T-helper 2 cell treated with Interferon-gamma antibody and Interleukin-4, amounts not matched to agents 5 μg/mL and 100 μg/mL, for 36 hours (primary cell): Measurements from ENCODE around the gene PDE6B.
A peak's percentile ranks its signal among the peaks of the same experiment; 100 is the strongest.
"Not testable (repeated sequence)": the region's sequence is repeated elsewhere in the genome, so short reads cannot be mapped to it uniquely, and the experiment has no call there.

Experiments used
- DNase-seq: peaks from one replicate; pipeline ENCODE4 v3.0.0; 2021; ENCODE audit warnings: low spot score
- H3K27ac Mint-ChIP-seq: one replicate; pipeline ENCODE4 v1.8.0; 2021; ENCODE audit warnings: mild to moderate bottlenecking, mixed read lengths
- H3K27me3 Mint-ChIP-seq: one replicate; pipeline ENCODE4 v1.8.0; 2021; ENCODE audit warnings: low read depth, mixed read lengths
- H3K36me3 Mint-ChIP-seq: one replicate; pipeline ENCODE4 v1.8.0; 2021; ENCODE audit warnings: low read depth, mixed read lengths
- H3K4me1 Mint-ChIP-seq: one replicate; pipeline ENCODE4 v1.8.0; 2021; ENCODE audit warnings: low read depth, mixed read lengths
- H3K4me3 Mint-ChIP-seq: one replicate; pipeline ENCODE4 v1.8.0; 2022; ENCODE audit warnings: mild to moderate bottlenecking, moderate library complexity, mixed read lengths
- H3K9me3 Mint-ChIP-seq: one replicate; pipeline ENCODE4 v1.8.0; 2021; ENCODE audit warnings: mixed read lengths

PDE6B gene

DNA sequence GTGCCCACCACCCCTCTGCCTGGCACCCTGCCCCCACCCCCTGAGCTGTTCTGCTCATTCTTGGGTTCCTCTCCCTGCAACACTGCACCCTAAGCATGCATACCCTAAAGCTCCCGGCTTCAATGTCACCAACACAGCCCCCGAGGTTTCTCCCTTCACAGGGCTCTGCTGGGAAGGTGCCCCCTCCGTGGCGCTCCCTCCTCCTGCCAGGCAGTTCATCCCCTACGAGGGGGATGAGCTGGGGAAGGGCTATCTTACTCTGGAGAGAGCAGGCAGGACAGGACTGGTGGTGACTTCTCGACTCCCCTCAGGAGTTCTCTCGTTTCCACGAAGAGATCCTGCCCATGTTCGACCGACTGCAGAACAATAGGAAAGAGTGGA, 42.2 kb downstream of the PDE6B start:
- Mint-ChIP-seq H3K27ac (no peak overlapping the region), H3K27me3 (no peaks in the 10 kb centered on the region), H3K36me3 (peaks cover 18% of the 10 kb centered on the region), H3K4me1 (peaks cover 1% of the 10 kb centered on the region), H3K9me3 (no peaks in the 10 kb centered on the region), H3K4me3 (no peak overlapping the region)
- no peak for DNase-seq

DNA sequence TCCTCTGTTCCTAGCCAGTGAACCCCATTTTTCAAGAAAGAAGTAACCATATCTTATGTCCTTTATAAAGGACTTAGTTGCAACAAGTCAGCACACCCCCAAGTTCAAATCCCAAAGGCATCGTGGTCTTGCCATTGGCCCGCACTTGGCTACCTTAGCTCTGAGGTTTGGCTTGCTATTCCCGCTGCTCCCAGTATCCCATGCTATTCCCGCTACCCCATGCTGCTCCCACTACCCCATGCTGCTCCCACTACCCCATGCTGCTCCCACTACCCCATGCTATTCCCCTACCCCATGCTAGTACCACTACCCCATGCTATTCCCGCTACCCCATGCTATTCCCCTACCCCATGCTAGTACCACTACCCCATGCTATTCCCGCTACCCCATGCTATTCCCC, 42.8 kb downstream of the PDE6B start:
- not testable (repeated sequence) for H3K9me3 Mint-ChIP-seq, DNase-seq, H3K4me3 Mint-ChIP-seq, H3K27me3 Mint-ChIP-seq, H3K4me1 Mint-ChIP-seq, H3K27ac Mint-ChIP-seq
- H3K36me3 Mint-ChIP-seq = peaks cover 20% of the 10 kb centered on the region

DNA sequence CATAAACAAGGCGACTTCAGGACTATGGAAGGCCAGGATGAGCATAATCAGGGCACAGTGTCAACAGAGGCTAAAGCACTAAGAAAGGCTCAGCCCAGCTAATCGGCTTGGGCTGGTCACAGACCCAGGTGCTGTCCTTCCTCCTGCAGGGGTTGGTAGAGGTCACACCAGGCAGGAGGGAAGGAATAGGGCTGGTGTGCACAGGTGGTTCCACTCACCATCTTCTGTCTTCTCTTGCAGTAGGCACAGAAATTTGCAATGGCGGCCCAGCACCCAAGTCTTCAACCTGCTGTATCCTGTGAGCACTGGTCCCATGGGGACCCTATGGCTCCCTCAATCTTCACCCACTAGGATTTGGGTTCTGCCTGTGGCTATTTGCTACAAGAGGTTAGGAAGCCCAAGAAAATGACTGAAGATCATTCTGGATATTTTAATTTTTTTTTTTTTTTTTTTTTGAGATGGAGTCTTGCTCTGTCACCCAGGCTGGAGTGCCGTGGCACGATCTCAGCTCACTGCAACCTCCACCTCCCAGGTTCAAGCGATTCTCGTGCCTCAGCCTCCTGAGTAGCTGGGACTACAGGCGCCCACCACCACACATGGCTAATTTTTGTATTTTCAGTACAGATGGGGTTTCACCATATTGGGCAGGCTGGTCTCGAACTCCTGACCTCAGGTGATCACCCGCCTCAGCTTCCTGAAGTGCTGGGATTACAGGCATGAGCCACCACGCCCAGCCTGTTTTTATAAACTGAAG, 44.6 kb downstream of the PDE6B start:
- not testable (repeated sequence) for H3K4me3 Mint-ChIP-seq, H3K27ac Mint-ChIP-seq, H3K27me3 Mint-ChIP-seq, H3K4me1 Mint-ChIP-seq, DNase-seq, H3K9me3 Mint-ChIP-seq
- H3K36me3 Mint-ChIP-seq = peaks cover 23% of the 10 kb centered on the region

DNA sequence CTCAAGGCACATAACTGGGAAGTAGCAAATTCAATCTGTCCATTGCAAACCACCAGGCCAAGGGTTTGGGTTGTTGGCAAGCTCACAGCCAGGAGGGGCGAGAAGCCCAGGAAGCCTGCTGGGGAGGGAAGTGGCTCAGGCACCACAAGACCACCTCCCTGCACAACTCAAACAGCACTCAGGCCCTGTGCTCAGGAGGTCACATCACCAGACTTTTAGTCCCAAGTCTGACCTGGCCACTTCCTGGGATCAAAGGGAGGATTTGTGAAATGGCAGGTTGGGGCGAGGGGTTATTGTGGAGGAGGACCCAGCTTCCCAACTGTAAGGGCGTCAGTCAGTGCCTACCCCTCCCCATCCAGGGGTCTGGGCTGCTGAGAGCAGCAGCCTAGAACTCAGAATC, 46.4 kb downstream of the PDE6B start:
- no peak for DNase-seq
- Mint-ChIP-seq H3K36me3 (peaks cover 23% of the 10 kb centered on the region), H3K9me3 (no peaks in the 10 kb centered on the region), H3K4me1 (peaks cover 10% of the 10 kb centered on the region), H3K27me3 (no peaks in the 10 kb centered on the region), H3K27ac (no peak overlapping the region), H3K4me3 (no peak overlapping the region)

DNA sequence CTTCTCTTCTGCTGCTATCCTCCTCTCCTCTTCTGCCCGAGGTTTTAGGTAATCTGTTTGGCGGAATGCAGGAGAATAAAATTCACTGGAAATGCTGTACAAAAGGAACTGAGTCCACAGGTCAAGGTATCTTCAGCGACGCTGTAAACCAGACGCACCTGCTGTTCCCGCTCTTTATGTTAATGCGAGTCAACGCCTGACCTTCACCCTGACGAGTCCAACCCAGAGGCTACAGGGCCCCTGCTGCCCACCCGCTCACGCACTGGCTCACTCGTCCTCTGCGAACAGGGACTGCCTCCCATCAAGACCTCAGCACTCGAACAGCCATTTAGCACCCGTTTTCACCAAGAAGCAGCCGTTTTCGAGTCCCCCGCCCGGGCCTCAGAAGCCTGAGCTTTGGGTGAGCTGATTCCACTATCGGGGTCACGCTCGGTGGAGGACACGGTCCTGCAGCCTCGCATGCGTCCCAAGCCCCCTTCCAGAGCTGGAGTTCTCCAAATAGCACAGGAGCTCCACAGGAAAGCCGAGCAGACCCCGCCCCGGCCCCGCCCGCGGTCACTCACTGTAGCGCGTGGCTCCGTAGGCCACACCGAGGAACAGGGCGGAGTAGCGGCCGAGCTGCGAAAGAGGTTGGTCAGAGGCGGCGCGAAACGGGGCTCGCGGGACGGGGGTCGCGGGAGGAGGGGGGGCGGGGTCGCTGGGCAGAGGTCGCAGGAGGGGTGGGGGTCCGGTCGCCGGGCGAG, 48.1 kb downstream of the PDE6B start:
- H3K27ac Mint-ChIP-seq = peak overlapping the region; percentile 80
- peaks cover 23% of the 10 kb centered on the region for H3K36me3 Mint-ChIP-seq
- H3K4me3 Mint-ChIP-seq = peak overlapping the region; percentile 89
- H3K27me3 Mint-ChIP-seq = no peaks in the 10 kb centered on the region
- peaks cover 10% of the 10 kb centered on the region for H3K4me1 Mint-ChIP-seq
- no peak for DNase-seq
- H3K9me3 Mint-ChIP-seq = no peaks in the 10 kb centered on the region

DNA sequence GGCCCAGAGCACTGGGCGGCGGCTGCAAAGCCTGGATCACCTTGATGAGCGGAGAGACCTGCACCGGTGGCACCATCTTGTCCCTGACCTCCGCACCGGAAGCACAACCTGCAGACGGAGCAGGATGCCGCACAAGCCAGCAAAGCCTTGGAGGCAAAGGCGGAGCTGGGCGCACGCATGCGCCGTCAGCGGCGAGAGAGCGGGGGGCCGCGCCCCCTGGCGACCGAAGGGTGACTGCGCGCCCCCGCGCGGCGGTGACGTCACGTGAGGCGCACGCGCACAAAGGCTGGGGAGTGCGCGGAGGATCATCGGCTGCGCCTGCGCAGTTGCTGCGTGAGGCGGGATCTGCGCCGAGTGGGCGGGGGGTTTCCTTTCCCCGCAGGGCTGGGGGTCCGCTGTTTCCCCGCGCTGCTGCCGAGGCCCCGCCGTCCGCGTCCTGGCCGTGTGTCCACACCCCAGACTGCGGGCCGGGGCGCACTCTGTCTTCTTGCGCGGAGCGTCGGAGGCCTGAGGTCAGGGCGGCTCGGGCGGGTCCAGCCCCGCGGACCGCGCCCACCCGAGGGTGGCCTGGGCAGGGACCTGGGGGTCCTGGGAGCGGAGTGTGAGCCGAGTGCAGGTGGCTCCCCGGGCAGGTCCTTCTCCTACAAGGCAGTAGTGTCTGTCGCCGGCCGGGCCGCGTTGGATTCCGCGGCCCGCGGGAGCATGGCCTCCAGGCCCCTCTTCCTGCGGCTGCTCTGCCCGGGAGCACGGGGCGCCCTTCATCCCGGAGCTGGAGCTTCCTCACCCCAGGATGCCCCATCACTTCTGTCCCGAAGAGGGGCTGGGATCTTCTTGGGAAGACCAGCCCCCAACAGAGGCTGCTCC, 49.0 kb downstream of the PDE6B start, which contains the start of the genes ATP5ME and MYL5:
ATP5ME (minus strand) TSS at position 105 of the 864 bp plus-strand sequence; CDS start at position 76, 29 bp downstream.
MYL5 (plus strand) TSS at position 371 of the 864 bp plus-strand sequence. CDS start 3,485 bp downstream, outside the sequence.
- Mint-ChIP-seq H3K27ac (peak within 1 kb of the TSS; percentile 88), H3K9me3 (no peaks in the 10 kb centered on the region), H3K36me3 (peaks cover 23% of the 10 kb centered on the region), H3K4me1 (peaks cover 10% of the 10 kb centered on the region), H3K27me3 (no peaks in the 10 kb centered on the region), H3K4me3 (peak within 1 kb of the TSS; percentile 89)
- peak; percentile 98 for DNase-seq

DNA sequence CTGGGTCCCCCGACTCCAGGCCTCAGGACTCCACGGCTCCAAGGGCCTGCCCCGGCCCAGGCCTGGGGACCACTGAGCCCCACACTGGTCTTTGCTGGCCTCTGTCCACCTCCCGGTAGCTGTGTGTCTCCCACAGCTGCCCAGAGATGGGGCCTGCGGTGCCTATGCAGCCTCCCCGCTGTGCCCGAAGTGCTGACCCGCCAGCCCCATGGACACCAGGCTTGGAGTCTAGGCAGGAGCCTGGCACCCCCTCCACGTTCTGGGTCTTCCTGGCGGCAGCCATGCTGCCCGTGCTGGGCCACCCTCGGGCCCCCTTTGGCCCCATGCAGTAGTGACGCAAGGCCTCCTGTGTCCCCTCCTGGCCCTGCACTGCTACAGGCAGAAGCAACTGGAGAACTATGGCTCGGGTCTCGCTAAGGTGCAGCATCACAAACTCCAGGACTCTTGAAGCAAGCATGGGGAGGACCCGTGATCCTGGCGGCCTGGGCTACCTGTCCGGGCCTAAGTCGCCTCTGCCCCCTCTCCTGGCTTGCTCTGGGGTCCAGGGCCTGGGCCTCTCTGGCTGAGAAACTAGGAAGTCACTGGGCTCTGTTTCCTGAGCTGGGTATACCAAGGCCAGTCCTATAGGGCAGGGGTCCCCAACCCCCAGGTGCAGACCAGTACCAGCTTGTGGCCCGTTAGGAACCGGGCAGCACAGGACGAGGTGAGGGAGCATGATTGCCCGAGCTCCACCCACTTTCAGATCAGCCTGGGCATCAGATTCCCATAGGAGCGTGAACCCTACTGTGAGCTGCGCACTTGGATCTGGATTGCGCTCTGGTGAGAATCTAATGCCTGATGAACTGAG, 49.9 kb downstream of the PDE6B start:
- peaks cover 10% of the 10 kb centered on the region for H3K4me1 Mint-ChIP-seq
- peaks cover 23% of the 10 kb centered on the region for H3K36me3 Mint-ChIP-seq
- peak; percentile 27 for DNase-seq
- H3K27ac Mint-ChIP-seq = peak overlapping the region; percentile 88
- H3K4me3 Mint-ChIP-seq = peak overlapping the region; percentile 81
- H3K9me3 Mint-ChIP-seq = no peaks in the 10 kb centered on the region
- no peaks in the 10 kb centered on the region for H3K27me3 Mint-ChIP-seq

DNA sequence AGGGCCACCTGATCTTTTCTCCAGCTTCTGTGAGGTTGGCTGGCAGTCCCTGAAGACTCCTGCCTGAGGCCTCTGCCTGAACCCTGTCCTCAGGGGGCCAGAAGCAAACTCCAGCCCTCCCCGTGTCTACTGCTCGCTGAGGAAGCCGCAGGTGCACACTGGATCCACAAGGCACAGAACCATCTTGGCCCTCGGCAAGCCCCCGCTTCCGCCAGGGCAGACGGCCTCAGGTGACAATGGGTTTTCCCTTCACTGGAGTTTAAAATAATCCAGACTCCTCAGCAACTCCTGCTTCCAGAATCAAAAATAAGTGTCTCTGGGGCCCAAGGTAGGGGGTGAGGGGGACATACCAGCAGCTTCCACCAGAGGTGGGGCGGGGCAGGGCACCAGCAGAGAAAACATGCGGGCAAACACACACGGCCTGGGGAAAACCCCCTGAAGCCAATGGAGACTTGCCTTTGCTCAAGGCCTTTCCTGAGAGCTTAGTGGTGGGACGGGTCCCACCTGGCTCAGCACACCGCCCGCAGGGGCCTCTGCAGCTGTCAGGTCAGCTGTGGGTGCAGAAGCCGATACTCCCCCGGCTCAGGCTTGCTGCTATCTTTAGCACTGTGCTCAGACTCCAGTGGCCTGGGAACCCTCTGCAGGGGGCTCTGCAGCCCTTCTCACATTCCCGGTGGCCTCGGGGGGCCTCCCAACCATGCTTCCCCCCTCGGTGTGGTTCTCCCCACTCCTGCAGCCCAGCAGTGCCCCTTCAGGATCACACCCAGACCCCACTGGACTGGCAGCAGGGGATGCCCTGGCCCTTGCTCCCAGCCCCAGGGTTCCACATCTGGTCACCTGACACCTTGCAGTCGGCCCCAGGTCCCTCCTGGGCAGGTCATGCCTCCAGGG, 50.9 kb downstream of the PDE6B start:
- Mint-ChIP-seq H3K4me3 (peak overlapping the region; percentile 32), H3K9me3 (no peaks in the 10 kb centered on the region), H3K36me3 (peaks cover 15% of the 10 kb centered on the region), H3K27me3 (no peaks in the 10 kb centered on the region), H3K4me1 (peaks cover 10% of the 10 kb centered on the region), H3K27ac (no peak overlapping the region)
- DNase-seq = no peak

DNA sequence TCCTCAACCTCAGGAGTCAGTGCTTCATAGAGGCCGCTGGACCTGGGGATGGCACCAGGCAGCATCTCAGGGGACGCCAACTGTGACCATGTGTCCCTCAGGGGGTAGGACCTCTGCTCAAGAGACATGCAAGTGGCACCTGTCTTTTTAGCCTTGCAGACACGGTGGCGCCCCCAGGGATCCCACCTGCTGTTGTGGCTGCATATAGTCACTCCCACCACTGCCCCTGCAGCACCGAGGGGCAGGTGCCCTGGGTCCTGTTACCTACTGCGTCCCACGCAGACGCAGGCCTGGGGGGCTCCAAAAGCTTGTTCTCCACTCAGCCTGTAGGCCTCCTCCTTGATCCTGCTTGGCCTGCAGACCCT, 51.5 kb downstream of the PDE6B start:
- H3K4me3 Mint-ChIP-seq = no peak overlapping the region
- H3K36me3 Mint-ChIP-seq = peaks cover 11% of the 10 kb centered on the region
- peaks cover 10% of the 10 kb centered on the region for H3K4me1 Mint-ChIP-seq
- no peak for DNase-seq
- H3K27me3 Mint-ChIP-seq = no peaks in the 10 kb centered on the region
- no peaks in the 10 kb centered on the region for H3K9me3 Mint-ChIP-seq
- H3K27ac Mint-ChIP-seq = no peak overlapping the region

DNA sequence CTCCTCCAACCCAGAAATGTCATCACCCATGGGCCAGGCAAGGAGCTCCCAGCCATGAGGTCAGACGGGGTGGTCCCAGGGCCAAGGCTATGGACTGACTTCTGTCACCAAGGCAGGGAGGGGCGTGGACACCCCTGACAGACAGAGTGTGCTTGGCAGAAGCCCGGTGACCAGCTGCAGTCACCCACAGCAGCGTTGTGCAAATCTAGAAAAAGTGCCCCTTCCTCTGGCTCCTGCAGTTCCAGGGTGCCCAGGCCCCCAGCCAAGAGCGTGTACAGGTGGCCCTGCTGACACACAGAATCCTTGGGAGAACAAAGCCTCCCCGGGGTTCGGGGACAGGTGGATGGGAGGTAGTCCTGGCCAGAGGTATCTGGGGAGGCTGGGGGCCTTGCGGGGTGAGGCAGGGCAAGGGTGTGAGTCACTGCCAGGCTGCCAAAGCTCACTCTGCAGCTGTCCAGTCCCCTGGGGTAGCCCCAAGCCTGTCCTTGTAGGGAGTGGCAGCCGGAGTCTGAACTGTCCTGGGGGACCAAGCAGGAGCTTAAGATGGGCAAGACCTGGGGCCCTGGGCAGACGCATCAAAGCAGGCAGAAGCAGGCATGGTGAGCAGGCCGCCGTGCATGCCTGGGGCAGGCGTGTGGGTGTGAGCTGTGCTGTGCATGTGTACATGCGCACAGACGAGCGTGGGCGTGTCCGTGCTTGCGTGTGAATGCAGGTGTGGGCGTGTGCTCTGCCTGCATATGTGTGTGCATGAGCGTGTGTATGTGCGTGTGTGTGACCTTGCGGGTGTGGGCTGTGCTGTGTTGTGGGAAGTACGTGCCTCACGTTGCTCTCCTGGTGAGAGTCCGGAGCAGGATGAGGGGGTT, 52.3 kb downstream of the PDE6B start:
- Mint-ChIP-seq H3K36me3 (peaks cover 5% of the 10 kb centered on the region), H3K9me3 (no peaks in the 10 kb centered on the region), H3K27me3 (no peaks in the 10 kb centered on the region), H3K27ac (no peak overlapping the region), H3K4me3 (no peak overlapping the region), H3K4me1 (peaks cover 10% of the 10 kb centered on the region)
- DNase-seq = no peak

DNA sequence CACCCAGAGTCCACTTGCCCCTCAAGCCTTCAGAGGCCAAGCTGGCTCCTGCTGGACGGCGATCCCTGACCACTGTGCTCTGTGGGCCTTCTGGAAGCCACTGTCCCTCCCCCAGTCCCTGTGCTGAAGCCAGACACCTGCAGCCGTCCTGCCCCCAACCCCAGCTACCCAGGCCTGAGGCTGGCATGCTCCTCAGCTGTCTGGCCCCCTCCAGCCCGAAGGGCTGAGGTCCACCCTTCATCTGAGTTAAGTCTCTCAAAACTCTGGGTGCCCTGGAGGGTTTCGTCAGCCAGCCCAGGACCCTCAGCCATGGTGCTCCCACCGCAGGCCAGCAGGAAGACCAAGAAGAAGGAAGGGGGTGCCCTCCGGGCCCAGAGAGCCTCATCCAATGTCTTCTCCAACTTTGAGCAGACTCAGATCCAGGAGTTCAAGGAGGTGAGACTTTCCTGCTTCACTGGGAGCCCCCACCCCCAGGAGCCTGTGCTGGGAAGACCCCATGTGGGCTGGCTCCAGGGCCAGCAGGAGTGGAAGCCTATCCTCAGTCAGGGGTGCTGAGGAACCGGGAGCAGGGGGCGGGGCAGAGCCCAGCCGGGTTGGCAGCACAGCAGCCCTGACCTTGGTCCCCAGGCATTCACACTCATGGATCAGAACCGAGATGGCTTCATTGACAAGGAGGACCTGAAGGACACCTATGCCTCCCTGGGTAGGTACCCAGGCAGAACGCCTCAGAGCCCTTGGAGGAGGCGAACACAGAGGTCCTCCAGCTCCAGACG, 53.1 kb downstream of the PDE6B start:
- Mint-ChIP-seq H3K4me3 (no peak overlapping the region), H3K27ac (no peak overlapping the region), H3K27me3 (no peaks in the 10 kb centered on the region), H3K4me1 (peaks cover 3% of the 10 kb centered on the region), H3K36me3 (no peaks in the 10 kb centered on the region), H3K9me3 (no peaks in the 10 kb centered on the region)
- no peak for DNase-seq
